GM18907 (cell line): ENCODE data around the gene PLXNA4.

ENCODE experiments used
- ATAC-seq: cut with Tn5 transposase; IDR thresholded peaks from one replicate; pipeline ENCODE4 v1.9.1; 2021; ENCODE audit warnings: mild to moderate bottlenecking, moderate library complexity; ENCODE audit not compliant: unreplicated experiment

The PLXNA4 gene

GRCh38 chr7:132249256-132249971 is 326.9 kb downstream of the PLXNA4 start:
- no peak for ATAC-seq

DNA sequence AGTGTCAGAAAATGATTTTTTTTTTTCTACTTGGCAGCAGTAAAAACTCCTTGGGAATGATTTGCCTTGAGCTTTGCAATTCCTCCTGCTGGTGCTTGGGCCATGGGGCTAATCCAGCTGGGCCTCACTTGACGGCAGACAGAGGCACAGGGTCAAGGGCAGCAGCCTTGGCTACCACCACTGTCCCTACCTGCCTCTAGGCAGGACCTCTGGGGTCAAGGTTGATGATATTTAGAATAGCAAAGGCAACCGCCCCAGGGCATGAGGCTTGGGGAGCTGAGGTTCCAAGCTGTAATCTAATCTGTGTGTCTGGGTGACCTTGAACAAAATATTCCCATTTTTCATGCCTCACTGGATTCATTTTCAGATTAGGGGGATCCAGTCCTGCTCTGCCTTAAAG is 327.4 kb downstream of the PLXNA4 start:
- no peak for ATAC-seq

- no peak for ATAC-seq
Observed at GRCh38 chr7:132247995-132248618, 328.2 kb downstream of the PLXNA4 start.

- no peak for ATAC-seq
Observed at GRCh38 chr7:132246591-132246990, 329.7 kb downstream of the PLXNA4 start.

DNA sequence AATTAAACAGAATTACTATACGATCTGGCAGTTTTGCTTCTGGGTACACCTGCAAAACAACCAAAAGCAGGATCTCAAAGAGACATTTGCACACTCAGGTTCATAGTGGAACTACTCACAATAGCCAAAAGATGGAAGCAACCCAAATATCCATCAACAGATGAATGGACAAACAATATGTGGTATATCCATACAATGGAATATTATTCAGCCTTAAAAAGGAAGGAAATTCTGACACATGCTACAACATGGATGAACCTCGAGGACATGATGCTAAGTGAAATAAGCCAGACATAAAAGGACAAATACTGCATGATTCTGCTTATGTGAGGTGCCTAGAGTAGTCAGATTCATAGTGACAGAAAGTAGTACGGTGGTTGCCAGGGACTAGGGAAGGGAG is 330.7 kb downstream of the PLXNA4 start:
- ATAC-seq: no peak

DNA sequence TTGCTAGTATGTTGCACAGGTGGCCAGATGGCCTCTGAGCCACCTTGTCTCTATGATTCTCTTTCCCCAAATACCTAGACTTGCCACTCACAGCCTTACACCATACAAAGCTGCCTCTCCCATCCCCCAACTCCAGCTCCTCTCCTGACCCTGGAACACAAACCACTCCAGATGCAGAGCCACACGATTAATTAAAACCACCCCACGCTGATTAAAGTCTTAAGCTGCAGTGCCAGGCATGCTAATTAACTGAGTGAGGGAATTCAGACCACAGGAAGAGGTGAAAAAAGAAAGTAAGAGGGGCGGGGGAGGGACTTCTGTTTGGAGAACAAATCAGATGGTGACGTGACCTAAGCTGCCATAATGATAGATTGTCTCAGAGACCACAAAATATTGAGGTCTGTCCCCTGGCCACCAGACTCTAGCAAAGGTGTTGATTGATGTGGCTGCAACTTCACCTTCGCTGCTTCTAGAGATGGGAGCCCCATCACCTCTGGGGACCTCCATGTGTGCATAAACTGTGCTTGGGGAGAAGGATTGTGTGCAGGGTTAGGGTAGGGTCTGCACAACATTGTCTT is 331.3 kb downstream of the PLXNA4 start:
- no peak for ATAC-seq

DNA sequence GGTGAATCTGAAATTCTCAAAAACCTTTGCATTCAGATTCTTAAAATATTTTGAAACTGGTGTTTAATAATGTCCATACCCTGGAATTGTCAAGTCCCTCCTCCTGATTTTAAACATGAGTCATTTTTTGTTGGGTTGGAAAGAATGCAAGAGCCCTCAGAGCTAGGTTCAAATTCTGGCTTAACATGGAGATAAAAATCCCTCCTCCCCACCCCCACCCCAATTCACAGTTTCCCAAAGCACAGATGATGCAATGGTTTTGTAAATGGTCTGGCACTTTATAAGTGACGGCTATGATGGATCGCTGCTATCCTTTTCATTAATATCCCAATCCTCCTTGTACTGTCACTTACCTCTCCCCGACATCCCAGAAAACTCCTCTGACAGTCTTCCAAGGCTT is 332.8 kb downstream of the PLXNA4 start:
- ATAC-seq: no peak

- ATAC-seq: no peak
Observed at GRCh38 chr7:132243051-132243450, 333.2 kb downstream of the PLXNA4 start.

- ATAC-seq: no peak
Observed at GRCh38 chr7:132242192-132242812, 334.0 kb downstream of the PLXNA4 start.

DNA sequence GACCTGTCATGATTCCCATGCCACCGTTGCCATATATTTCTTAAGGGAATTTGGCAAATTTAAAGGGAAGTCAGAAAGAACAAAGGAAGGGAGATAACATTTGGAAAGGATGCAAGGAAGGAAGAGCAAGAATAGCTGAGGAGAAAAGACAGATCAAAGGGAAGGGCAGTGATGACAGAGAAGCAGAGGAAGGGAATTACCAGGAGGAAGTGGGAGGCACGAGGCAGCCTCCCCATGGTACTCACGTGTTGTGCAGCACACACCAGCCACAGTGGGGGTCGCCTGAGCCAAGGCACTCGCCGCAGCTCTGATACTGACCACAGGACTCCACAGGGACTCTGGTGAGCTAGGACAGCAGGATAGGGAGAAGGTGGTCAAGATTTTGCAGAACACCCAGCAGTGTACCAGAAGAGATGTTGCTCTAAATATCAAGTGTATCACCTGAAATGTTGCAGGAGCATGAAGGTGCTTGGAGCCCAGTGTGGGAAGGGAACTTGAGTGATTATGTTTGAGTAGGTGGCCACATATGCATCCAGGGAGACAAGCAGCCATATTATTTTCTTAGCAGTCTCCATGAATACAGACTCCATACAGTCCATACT is 335.3 kb downstream of the PLXNA4 start:
- ATAC-seq: no peak

DNA sequence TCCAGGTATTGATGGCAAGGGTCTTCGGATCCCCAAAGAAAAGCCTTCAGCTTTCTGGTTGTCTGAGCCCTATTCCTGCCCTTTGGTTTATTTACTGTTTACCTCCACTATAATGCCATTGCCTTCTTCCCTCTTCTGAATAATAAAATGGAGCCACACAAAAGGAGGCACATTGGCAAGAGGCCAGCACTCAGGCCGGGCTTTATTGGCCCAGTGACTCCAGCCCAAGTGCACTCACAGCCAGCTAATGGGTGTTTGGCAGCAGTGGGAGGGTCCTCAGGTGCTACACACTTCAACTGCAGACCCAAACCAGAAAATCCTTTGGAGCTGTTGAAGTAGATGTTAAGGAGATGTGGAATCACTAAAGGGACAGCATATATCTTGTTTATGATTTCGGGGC is 336.0 kb downstream of the PLXNA4 start:
- no peak for ATAC-seq

- no peak for ATAC-seq
Observed at GRCh38 chr7:132239422-132239994, 336.8 kb downstream of the PLXNA4 start.

- no peak for ATAC-seq
Observed at GRCh38 chr7:132234711-132235110, 341.6 kb downstream of the PLXNA4 start.

DNA sequence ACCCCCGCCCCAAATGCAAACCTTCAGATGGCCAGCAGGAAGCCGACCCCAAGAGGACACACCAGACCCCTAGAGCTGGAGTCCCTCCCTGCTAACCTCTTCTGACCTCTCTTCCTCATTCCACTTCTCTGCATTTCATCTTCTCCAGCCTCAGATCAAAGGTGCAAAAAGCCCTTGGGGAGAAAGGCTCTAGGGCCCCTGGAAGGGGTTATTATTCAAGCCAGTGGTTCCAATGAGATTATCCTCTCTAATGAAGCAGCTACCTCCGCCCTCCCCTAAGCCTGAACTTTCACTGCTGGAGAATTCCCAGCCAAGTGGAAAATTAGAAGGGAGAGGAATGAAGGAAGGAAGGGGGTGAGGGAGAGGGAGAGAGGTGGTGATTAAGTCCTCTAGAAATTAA is 343.9 kb downstream of the PLXNA4 start:
- ATAC-seq: no peak

DNA sequence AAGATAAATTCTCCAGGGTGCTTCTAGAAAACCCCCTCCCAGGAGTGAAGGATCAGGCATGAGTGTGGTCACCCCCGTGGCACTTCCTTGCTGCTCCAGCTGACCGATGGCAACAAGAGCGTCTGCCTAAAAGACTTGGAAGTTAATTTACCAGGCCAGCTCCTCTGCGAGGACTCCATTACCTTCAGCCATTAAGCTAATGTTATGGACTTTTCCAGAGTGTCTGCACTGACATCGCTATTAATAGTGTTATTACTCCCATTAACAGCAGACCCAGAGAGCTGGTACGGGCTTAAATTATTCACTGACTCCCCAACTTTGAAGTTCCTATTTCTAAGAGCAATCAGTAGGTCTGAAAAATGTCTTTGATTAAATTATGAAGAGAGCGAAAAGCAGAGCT is 345.8 kb downstream of the PLXNA4 start:
- no peak for ATAC-seq

DNA sequence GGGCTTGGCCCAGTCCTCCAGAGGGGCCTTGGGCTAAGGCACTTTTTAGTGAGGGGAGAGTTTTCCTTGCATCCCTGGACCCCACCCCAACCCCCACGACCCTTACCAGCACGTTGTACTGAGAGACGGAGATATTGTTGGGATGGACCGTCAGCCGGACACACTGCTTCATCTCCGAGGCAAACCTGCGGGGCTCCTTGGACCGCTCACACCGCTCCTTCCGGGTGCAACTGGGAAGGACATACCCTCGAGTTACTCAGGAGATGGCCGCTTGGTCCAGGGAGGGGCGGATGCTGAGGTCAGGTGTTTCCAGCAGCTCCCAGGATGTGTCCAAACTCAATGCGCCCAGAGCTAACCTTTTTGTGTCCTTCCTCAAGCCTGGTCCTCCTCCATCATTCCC is 348.0 kb downstream of the PLXNA4 start:
- no peak for ATAC-seq

DNA sequence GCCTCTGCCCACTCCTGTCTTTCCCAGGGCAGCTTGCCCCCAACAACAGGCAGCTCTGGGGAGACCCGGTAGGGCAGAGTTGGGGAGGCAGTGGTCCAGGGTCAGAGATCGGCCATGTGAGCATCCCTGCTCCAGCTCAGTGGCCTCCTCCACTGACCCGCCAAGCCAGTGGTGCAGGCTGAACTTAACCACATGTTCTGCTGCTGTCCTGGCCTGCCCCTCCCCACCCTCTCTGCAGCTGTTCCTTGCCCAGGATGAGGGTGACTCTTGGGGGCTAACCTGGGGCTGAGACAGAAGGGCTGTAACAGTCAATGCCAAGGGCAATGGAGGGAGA is 349.3 kb downstream of the PLXNA4 start:
- ATAC-seq: no peak

- ATAC-seq: no peak
Observed at GRCh38 chr7:132226046-132226956, 350.0 kb downstream of the PLXNA4 start.

DNA sequence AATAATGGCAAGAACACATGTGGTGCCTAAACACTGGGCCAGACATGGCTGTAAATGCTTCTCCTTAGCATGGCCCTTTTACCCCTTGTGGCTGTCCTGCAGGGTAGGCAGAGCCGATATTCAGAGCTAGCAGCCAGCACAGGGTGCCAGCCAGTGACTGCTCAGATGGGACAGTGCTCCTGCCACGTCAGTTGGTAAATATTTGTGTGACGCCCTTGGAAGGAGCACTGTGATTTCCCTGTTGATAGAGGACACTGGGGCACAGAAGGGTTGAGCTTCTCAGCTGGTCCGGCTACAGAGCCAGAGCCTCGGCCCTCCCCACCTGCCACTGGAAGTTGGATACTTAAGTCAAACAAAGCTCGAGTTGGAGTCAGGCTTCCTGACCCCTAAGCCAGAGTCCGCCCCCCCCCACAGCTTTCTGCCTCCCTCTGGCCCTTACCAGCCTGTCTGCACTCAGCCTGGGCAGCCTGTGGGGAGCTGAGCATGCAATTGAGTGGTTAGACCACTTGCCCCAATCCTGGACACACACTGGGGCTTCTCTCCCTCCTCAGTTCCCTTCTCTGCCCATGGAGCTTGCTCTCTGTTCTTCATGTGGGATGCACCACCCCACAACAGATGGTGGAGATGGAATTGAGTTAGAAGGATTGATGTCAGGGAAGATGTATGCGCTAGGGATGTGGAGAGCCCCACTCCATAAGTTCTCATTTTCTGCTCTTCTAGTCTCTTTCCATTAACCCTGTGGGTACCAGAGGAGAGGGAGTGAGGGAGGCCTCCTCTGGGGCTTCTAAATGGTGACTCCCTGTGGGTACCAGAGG is 350.8 kb downstream of the PLXNA4 start:
- no peak for ATAC-seq

GRCh38 chr7:132221356-132221755 is 354.9 kb downstream of the PLXNA4 start:
- ATAC-seq: no peak
